Left kidney (tissue), 2 donors: ENCODE measurements around the gene C1QC. TPM values are rescaled to one million over a fixed set of nuclear protein-coding genes. Genes with fewer than 3 reads are reported as not detected.

Experiments used
- DNase-seq: peaks from one replicate; pipeline ENCODE4 v3.0.0-alpha.2; 2013
- polyA plus RNA-seq: library from polyadenylated mRNA; unstranded; fragments of 120-200 nt; gene quantifications from one replicate; pipeline ENCODE4 v1.2.1, GENCODE V29; 2013; ENCODE audit not compliant: insufficient read length

The C1QC gene
- polyA plus RNA-seq, 1 donor: 8.8 TPM

DNA sequence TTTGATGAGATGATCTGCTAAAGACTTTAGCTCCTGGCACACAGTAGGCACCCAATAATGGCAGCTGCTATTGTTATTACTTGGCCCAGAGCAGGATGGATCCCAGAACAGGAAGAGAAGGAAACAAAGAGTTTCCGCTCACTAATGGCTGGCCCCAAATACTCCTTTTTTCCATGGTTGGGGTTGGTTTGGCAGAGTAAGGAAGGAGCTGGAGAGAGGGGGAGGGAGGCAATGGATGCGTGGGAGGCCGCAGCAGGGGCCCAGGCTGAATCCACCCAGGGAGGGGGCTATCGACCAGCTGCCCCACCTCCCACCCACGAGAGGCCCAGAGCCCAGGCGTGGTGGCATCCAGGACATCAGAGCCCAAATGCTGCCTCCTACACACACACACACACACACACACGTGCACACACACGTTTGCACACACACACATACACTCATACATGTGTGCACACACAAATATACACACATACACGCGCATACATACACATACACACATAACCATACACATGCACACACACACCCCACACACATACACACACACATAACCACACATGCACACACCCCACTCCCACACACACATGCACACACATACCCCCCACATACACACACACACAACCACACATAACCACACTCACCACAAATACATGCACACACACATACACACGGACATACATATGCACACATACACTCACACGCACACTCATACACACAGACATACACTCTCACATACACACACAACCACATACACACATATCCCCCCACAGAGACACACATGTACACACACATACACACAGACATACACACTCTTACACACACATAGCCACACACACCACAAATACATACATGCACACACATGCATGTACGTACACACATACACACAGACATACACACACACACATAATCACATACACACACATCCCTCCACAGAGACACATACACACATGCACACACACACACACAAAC, 34.8 kb downstream of the C1QC start:
- no peak for DNase-seq

- no peak for DNase-seq
Observed at GRCh38 chr1:22680726-22681125, 37.3 kb downstream of the C1QC start.

GRCh38 chr1:22681556-22682276, 38.3 kb downstream of the C1QC start:
- no peak for DNase-seq

DNA sequence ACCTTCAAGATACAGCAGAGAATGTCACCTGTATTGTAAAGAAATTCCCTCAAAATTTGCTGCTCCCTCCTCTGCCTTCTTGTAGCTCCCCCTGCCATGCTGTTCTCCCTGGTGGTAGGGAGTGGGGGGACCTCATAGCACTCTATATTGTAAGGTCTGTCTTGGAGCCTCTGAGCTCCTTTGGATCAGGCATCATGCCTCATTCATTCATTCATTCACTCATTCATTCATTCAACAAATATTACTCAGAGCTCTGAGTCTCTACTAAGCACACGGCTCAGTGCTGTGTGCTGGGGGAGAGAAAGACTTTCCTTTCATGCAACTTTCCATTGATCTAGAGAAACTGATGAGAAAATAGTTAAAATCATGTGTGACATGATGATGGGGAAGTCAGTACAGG, 40.1 kb downstream of the C1QC start:
- no peak for DNase-seq

- DNase-seq: peak; percentile 73
Observed at GRCh38 chr1:22685591-22686059, 42.2 kb downstream of the C1QC start.

- no peak for DNase-seq
Observed at GRCh38 chr1:22687191-22687590, 43.8 kb downstream of the C1QC start.

GRCh38 chr1:22688466-22688865, 45.0 kb downstream of the C1QC start:
- no peak for DNase-seq

- peak; percentile 70 for DNase-seq
Observed at GRCh38 chr1:22689505-22689904, 46.1 kb downstream of the C1QC start.

- DNase-seq: no peak
Observed at GRCh38 chr1:22691031-22691753, 47.8 kb downstream of the C1QC start.

DNA sequence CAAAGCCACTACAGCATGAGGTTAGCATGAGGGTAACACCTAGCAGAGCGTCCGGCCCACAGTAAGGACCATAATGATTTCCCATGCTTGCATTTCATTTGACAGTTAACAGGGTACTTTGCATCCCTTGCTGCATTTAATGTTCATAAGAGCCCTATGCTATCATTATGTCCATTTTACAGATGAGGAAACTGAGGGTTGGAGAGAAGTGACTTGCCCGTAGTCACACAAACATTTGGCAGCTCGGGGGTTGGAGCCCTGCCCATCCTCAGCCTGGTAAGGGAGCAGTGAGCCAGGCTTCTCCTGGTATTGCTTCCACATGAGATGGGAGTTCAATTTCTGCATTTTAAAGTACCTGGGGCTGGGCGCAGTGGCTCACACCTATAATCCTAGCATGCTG, 50.7 kb downstream of the C1QC start:
- no peak for DNase-seq

GRCh38 chr1:22696610-22697009, 53.2 kb downstream of the C1QC start:
- no peak for DNase-seq

Other genes starting within 250 kb of the C1QC start
- gene ZBTB40, start 191.8 kb upstream of the C1QC start, polyA plus RNA-seq: 25.3 TPM
- 1.3 TPM for gene EPHA8, start 80.1 kb upstream of the C1QC start, polyA plus RNA-seq
- gene C1QA, start 7.0 kb upstream of the C1QC start, polyA plus RNA-seq: 10.1 TPM
- 5.3 TPM for gene C1QB, start 9.6 kb downstream of the C1QC start, polyA plus RNA-seq
- 11.5 TPM for gene EPHB2, start 67.2 kb downstream of the C1QC start, polyA plus RNA-seq